Smooth muscle cell (in vitro differentiated cells): ENCODE measurements around the gene HUS1B. TPM values are rescaled to one million over a fixed set of nuclear protein-coding genes. Genes with fewer than 3 reads are reported as not detected.

Experiments used
- DNase-seq: peaks from one replicate; lab custom pipeline; 2025; ENCODE audit not compliant: unreplicated experiment; lab: John Stamatoyannopoulos, UW
- H2AFZ ChIP-seq: fragments of 200-600 bp; sonication (generic); 2 replicates; pipeline ENCODE4 v1.6.0; 2016; ENCODE audit warnings: antibody characterized with exemption, low read depth, mild to moderate bottlenecking
- H3F3A ChIP-seq: fragments of 200-600 bp; sonication (generic); 2 replicates; pipeline ENCODE4 v1.6.0; 2017; ENCODE audit warnings: antibody characterized with exemption, low read depth
- H3K27ac ChIP-seq: fragments of 200-600 bp; sonication (generic); 2 replicates; pipeline ENCODE4 v1.5.1; 2016; ENCODE audit warnings: low read depth, mild to moderate bottlenecking
- H3K27me3 ChIP-seq: fragments of 200-600 bp; sonication (generic); 2 replicates; pipeline ENCODE4 v1.6.1; 2016; ENCODE audit warnings: low read depth, mild to moderate bottlenecking
- H3K36me3 ChIP-seq: fragments of 200-600 bp; sonication (generic); 2 replicates; pipeline ENCODE4 v1.5.1; 2016; ENCODE audit warnings: low read depth
- H3K4me1 ChIP-seq: fragments of 200-600 bp; sonication (generic); 2 replicates; pipeline ENCODE4 v1.5.1; 2016; ENCODE audit warnings: low read depth
- H3K4me2 ChIP-seq: fragments of 200-600 bp; sonication (generic); 2 replicates; pipeline ENCODE4 v1.6.0; 2016; ENCODE audit warnings: mild to moderate bottlenecking
- H3K4me3 ChIP-seq: fragments of 200-600 bp; sonication (generic); 2 replicates; pipeline ENCODE4 v1.5.1; 2016; ENCODE audit warnings: mild to moderate bottlenecking
- H3K79me2 ChIP-seq: fragments of 200-600 bp; sonication (generic); 2 replicates; pipeline ENCODE4 v1.6.0; 2016; ENCODE audit warnings: low read depth, mild to moderate bottlenecking
- H3K9ac ChIP-seq: fragments of 200-600 bp; sonication (generic); 2 replicates; pipeline ENCODE4 v1.6.0; 2016; ENCODE audit warnings: low read depth
- H3K9me3 ChIP-seq: fragments of 200-600 bp; sonication (generic); replicated peaks from 2 replicates; pipeline ENCODE4 v1.5.1; 2016; ENCODE audit warnings: low read depth
- H4K20me1 ChIP-seq: fragments of 200-600 bp; sonication (generic); 2 replicates; pipeline ENCODE4 v1.6.0; 2016; ENCODE audit warnings: low read depth
- WGBS: methylation state at CpG from one replicate; pipeline ENCODE4 v1.1.7; 2016; ENCODE audit warnings: low lambda C conversion rate; 5-methylcytosine and 5-hydroxymethylcytosine counted together
- polyA plus RNA-seq: library from polyadenylated mRNA; unstranded; fragments of >200 nt; fragmentation: Nextera tagmentation; extraction: Ambion mirVana; gene quantifications from 2 replicates; pipeline ENCODE4 v1.2.1, GENCODE V29; 2016
- total RNA-seq: library from RNA; depleted of rRNA; stranded (reverse); fragments of >200 nt; gene quantifications from 2 replicates; pipeline ENCODE4 v1.2.3, GENCODE V29; 2014
- TF ChIP-seq, protein P1 (sequence below): fragments of 200-600 bp; sonication (generic); IDR thresholded peaks from 2 replicates; pipeline ENCODE4 v1.5.1; 2017; ENCODE audit warnings: borderline replicate concordance, mild to moderate bottlenecking, antibody characterized with exemption; ENCODE audit not compliant: insufficient read depth, poor library complexity, severe bottlenecking

Gene HUS1B
- total and polyA plus RNA-seq, 2 experiments from 2014 or later = 0.58 to 0.62 TPM

DNA sequence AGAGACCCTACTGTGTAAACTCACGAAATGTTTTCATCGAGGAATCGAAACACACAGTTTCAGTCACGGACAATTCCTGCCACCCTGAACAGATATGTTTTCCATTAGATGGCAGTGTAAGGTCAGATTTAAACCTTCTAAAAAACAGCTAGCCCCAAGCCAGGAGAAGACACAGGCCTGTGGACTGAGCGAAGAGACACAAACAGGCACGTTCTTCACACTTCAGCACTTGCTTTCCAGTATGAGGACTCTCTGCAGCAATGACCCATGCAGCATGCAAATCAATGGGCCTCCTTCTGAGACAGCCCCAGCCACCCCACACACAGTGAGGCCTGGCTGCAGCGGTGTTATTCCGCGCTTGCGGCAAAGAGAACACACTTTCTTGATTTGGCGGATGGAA is 31.9 kb downstream of the HUS1B start:
- Histone ChIP-seq H3K9ac (no peak overlapping the region), H3K27ac (no peak overlapping the region), H3K27me3 (no peaks in the 10 kb centered on the region), H4K20me1 (peaks cover 18% of the 10 kb centered on the region), H3K9me3 (no peaks in the 10 kb centered on the region), H2AFZ (no peak overlapping the region), H3F3A (no peaks in the 10 kb centered on the region), H3K79me2 (no peaks in the 10 kb centered on the region), H3K4me2 (no peak overlapping the region), H3K4me3 (no peak overlapping the region), H3K36me3 (no peaks in the 10 kb centered on the region), H3K4me1 (no peaks in the 10 kb centered on the region)
- 80% methylated on average over 11 of the region's 11 CpGs for WGBS
- DNase-seq = no peak
- TF ChIP-seq, protein P1, sequence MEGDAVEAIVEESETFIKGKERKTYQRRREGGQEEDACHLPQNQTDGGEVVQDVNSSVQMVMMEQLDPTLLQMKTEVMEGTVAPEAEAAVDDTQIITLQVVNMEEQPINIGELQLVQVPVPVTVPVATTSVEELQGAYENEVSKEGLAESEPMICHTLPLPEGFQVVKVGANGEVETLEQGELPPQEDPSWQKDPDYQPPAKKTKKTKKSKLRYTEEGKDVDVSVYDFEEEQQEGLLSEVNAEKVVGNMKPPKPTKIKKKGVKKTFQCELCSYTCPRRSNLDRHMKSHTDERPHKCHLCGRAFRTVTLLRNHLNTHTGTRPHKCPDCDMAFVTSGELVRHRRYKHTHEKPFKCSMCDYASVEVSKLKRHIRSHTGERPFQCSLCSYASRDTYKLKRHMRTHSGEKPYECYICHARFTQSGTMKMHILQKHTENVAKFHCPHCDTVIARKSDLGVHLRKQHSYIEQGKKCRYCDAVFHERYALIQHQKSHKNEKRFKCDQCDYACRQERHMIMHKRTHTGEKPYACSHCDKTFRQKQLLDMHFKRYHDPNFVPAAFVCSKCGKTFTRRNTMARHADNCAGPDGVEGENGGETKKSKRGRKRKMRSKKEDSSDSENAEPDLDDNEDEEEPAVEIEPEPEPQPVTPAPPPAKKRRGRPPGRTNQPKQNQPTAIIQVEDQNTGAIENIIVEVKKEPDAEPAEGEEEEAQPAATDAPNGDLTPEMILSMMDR = peak; percentile 17

DNA sequence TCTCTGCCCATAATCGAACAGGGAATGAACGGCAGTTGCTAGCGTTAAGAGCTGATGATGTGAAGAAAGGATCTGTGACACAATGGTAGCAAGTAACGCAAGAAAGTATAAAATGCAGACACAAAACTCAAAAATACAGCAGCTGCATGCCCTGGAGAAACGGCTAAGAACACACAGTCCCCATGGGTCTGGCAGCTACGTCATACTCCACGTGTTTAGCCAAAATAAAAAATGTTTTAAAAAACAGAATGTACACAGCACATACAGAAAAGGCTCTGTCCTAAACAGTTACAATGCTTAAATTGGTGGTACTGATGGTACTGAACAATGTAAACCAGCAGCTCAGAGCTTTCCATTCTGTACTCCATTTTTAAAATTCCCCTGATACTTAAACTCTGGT is 34.4 kb downstream of the HUS1B start:
- H3K4me3 ChIP-seq = no peak overlapping the region
- H3F3A ChIP-seq = no peaks in the 10 kb centered on the region
- no peak for DNase-seq
- H3K9me3 ChIP-seq = no peaks in the 10 kb centered on the region
- TF ChIP-seq, protein P1 = no peak
- no peak overlapping the region for H2AFZ ChIP-seq
- H3K4me1 ChIP-seq = no peaks in the 10 kb centered on the region
- no peaks in the 10 kb centered on the region for H3K36me3 ChIP-seq
- no peak overlapping the region for H3K4me2 ChIP-seq
- no peaks in the 10 kb centered on the region for H3K79me2 ChIP-seq
- H3K9ac ChIP-seq = no peak overlapping the region
- H3K27ac ChIP-seq = no peak overlapping the region
- H4K20me1 ChIP-seq = peaks cover 18% of the 10 kb centered on the region
- 95% methylated on average over 7 of the region's 7 CpGs for WGBS
- no peaks in the 10 kb centered on the region for H3K27me3 ChIP-seq

DNA sequence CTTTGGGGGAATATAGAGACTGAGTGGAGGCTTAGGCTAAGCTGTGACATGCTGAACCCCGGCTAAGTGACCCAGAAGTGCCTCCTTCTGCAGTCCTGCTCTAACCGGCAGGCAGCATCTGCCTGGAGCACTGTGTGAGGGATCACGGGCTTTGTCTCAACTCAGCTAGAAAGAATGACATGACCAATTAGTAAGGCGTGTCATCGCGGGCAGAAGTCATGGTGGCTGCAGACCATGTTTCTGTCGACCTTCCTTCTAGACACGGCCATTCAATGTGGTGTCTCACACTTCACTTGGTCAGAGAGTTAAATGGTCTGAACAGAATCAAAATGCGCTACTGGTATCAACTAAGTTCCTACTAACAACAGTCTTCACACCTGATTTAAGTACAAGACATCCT is 35.0 kb downstream of the HUS1B start:
- no peaks in the 10 kb centered on the region for H3K79me2 ChIP-seq
- H3K9me3 ChIP-seq = no peaks in the 10 kb centered on the region
- no peaks in the 10 kb centered on the region for H3K27me3 ChIP-seq
- TF ChIP-seq, protein P1 = no peak
- peaks cover 18% of the 10 kb centered on the region for H4K20me1 ChIP-seq
- no peak overlapping the region for H3K27ac ChIP-seq
- 91% methylated on average over 9 of the region's 9 CpGs for WGBS
- no peak overlapping the region for H2AFZ ChIP-seq
- H3K4me3 ChIP-seq = no peak overlapping the region
- no peak overlapping the region for H3K4me2 ChIP-seq
- DNase-seq = no peak
- H3K36me3 ChIP-seq = no peaks in the 10 kb centered on the region
- H3K9ac ChIP-seq = no peak overlapping the region
- H3F3A ChIP-seq = no peaks in the 10 kb centered on the region
- no peaks in the 10 kb centered on the region for H3K4me1 ChIP-seq

DNA sequence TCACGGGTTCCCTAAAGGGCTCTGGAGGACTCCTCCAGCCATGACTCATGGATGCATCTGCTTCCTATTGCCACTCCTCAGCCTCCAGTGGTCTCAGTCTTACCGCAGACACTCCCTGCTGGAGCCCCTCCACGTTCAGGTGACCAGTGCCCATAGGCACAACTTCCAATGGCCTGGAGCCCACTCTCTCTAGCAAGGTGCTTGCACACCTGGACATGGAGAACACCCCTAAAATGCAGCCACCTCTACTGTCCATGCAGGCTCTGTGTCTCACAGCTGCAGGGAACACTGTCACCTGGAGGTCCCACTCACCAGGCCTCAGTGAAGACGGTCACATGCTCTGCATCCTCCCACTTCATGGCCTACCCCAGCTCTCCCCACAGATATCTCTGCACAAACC is 36.0 kb downstream of the HUS1B start:
- Histone ChIP-seq H3K9ac (no peak overlapping the region), H3K4me2 (no peak overlapping the region), H3K4me1 (no peaks in the 10 kb centered on the region), H3K27me3 (no peaks in the 10 kb centered on the region), H3K36me3 (no peaks in the 10 kb centered on the region), H2AFZ (no peak overlapping the region), H3F3A (no peaks in the 10 kb centered on the region), H3K27ac (no peak overlapping the region), H3K9me3 (no peaks in the 10 kb centered on the region), H4K20me1 (peaks cover 17% of the 10 kb centered on the region), H3K4me3 (no peak overlapping the region), H3K79me2 (no peaks in the 10 kb centered on the region)
- no peak for DNase-seq
- 94% methylated on average over 4 of the region's 4 CpGs for WGBS
- TF ChIP-seq, protein P1 = no peak
